SK-N-SH (cell line): ENCODE results near the gene ZFYVE16.

Experiments used
- CTCF ChIP-seq: fragments of 200-600 bp; sonication (generic); IDR thresholded peaks from 2 replicates; pipeline ENCODE4 v1.6.1; 2017; ENCODE audit warnings: antibody characterized with exemption, mild to moderate bottlenecking, moderate library complexity
- POLR2AphosphoS5 ChIP-seq: IDR thresholded peaks from 2 replicates; pipeline ENCODE4 v1.6.1; 2012; ENCODE audit warnings: low read depth, low read length

GRCh38 chr5:80414113-80414512, 6.2 kb downstream of the ZFYVE16 start:
- TF ChIP-seq POLR2AphosphoS5: no peak
- TF ChIP-seq CTCF: no peak
